ENCODE data around the gene TP53BP2. TPM values are rescaled to one million over a fixed set of nuclear protein-coding genes. Genes with fewer than 3 reads are reported as not detected.

The TP53BP2 gene
- total RNA-seq, 2 experiments from 2014 or later = 46.6 to 56.2 TPM

DNA sequence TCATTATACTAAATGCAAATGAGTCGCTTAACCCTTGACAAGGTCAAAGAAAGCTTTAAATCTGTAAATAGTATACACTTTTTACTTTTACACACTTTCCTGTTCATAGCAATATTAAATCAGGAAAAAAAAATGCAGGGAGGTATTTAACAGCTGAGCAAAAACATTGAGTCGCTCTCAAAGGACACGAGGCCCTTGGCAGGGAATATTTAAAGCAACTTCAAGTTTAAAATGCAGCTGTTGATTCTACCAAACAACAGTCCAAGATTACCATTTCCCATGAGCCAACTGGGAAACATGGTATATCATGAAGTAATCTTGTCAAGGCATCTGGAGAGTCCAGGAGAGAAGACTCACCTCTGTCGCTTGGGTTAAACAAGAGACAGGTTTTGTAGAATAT is 70.7 kb downstream of the TP53BP2 start:
- no peaks in the 10 kb centered on the region for H3K27me3 Mint-ChIP-seq
- intact Hi-C loops (cut with DNase I, micrococcal nuclease) = no loop called here
- ChIA-PET CTCF (interaction anchor here (1.0 to 2.3 kb wide), 4 partner anchors 9 to 57 kb away, joined by 3 to 9 read pairs (median 4); no protein-coding TSS in a partner anchor), POLR2A (interaction anchor here (0.9 kb wide), 1 partner anchor 26 kb away, joined by 3 read pairs; no protein-coding TSS in a partner anchor)
- ATAC-seq (no peak), DNase-seq (no peak)
- H3K9me3 Mint-ChIP-seq (ENCODE audit: low read depth) = no peaks in the 10 kb centered on the region
- no peak overlapping the region for H3K4me3 Mint-ChIP-seq
- H3K4me1 Mint-ChIP-seq = peaks cover 46% of the 10 kb centered on the region
- H3K36me3 Mint-ChIP-seq (ENCODE audit: low read depth) = peaks cover 60% of the 10 kb centered on the region
- H3K27ac Mint-ChIP-seq = peak overlapping the region; percentile 20

DNA sequence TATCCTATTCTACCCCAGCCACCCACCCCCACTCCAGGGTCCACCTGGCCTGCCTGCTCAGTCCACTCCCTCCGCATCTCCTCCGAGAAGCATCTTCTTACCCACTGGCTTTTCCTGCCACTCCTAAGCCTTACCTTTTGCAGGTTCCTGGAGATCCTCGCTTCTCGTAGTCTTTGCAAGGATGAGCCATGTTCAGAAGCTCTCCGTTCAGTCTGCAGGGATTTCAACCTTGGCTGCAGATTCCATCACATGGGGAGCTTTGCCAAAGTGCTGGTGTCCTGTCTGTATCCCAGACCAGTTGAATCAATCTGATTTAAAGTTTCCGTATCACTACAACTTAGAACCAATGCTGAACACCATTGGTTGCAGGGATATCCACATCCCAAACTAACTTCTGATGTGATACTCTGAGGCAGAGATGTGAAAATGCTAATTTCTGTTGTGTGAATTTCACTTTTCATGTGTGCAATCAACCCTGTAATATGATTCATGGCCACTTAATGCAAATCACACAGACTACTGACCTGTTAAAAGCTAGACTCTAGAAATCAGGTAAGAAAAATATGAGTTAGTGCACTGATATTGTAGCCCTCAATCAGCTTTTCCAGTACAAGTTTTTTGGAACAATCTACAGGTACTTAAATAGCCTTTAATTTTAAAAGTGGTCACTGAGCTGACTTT is 71.5 kb downstream of the TP53BP2 start:
- Mint-ChIP-seq H3K27me3 (no peaks in the 10 kb centered on the region), H3K27ac (peak overlapping the region; percentile 52), H3K9me3 (ENCODE audit: low read depth) (no peaks in the 10 kb centered on the region), H3K36me3 (ENCODE audit: low read depth) (peaks cover 66% of the 10 kb centered on the region), H3K4me1 (peaks cover 46% of the 10 kb centered on the region), H3K4me3 (no peak overlapping the region)
- ChIA-PET POLR2A (no interaction called here), CTCF (interaction anchor here (1.0 to 2.3 kb wide), 3 partner anchors 10 to 56 kb away, joined by 3 to 9 read pairs (median 3); no protein-coding TSS in a partner anchor)
- ATAC-seq (peak; percentile 26), DNase-seq (no peak)
- intact Hi-C loops (cut with DNase I, micrococcal nuclease) = no loop called here

DNA sequence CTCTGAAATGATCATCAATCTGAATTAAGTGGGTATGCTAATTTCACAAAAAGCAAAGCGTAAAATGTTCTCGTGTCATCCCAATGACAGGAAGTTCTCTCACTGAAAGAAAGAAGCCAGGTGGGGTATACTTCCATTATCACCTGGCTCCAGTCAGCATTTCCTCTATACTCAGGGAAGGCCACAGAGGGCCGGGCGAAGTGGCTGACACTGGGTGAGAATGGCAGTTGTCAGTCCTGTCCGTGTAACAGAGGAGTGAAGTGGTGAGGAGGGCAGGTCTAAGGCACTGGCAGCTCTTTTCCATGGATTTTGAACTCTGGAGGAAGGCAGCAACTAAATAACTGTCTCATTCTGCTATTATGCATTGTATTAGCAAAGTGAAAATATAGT is 73.0 kb downstream of the TP53BP2 start:
- Mint-ChIP-seq H3K27ac (peak overlapping the region; percentile 45), H3K27me3 (no peaks in the 10 kb centered on the region), H3K4me1 (peaks cover 46% of the 10 kb centered on the region), H3K4me3 (no peak overlapping the region), H3K36me3 (ENCODE audit: low read depth) (peaks cover 57% of the 10 kb centered on the region), H3K9me3 (ENCODE audit: low read depth) (no peaks in the 10 kb centered on the region)
- ChIA-PET POLR2A (no interaction called here), CTCF (interaction anchor here (1.1 to 1.8 kb wide), 4 partner anchors 12 to 77 kb away, joined by 3 to 10 read pairs (median 4); no protein-coding TSS in a partner anchor)
- ATAC-seq = no peak
- no peak for DNase-seq
- intact Hi-C loops (cut with DNase I, micrococcal nuclease) = no loop called here

DNA sequence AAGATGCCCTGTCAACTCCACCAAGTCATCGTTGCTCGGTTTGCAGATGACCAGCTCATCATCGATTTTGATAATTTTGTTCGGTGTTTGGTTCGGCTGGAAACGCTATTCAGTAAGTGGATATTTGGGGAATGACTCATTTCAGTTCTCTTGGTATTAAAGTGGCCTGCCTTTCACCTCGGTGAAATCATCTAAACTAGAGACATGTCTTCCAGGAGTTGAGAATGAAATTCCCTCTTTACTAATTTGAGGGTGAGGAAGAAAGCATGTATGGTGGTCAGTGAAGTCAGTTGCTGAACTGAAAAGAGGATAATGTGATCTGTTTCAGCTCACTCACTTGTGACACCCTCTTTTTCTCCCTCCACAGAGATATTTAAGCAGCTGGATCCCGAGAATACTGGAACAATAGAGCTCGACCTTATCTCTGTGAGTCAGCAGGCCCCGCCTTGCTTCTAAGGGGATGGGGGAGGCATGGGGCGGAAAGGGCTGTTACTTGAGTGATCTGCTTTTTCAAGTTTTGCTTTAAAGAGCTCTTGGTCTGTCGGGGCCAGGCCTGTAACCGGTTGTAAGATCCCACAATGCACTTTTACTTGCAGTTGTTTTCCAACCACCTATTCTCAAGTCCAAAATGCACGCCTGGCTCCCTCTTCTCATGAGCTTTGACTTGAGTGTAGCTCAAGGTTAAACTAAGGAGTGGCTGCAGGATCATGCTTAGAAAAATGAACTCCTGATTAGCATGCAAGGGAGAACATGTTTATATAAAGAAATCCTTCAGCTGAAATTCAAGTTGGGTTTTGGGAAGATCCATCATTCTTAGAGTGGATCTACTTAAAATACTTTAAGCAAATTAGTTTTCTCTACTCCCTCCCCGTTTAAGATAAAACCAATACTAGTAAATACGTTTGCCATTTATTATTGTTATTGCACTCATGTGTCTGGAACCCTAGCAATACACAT is 73.7 kb downstream of the TP53BP2 start:
- Mint-ChIP-seq H3K4me3 (no peak overlapping the region), H3K36me3 (ENCODE audit: low read depth) (peaks cover 53% of the 10 kb centered on the region), H3K4me1 (peaks cover 42% of the 10 kb centered on the region), H3K27ac (peak overlapping the region; percentile 45), H3K9me3 (ENCODE audit: low read depth) (no peaks in the 10 kb centered on the region), H3K27me3 (no peaks in the 10 kb centered on the region)
- intact Hi-C loops (cut with DNase I, micrococcal nuclease) = no loop called here
- ChIA-PET CTCF (interaction anchor here (0.7 to 1.8 kb wide), 8 partner anchors 13 to 335 kb away, joined by 3 to 10 read pairs (median 4); no protein-coding TSS in a partner anchor), POLR2A (interaction anchor here (0.5 to 0.6 kb wide), 2 partner anchors 46 to 47 kb away, joined by 4 to 5 read pairs; no protein-coding TSS in a partner anchor)
- DNase-seq (peak; percentile 32), ATAC-seq (peak; percentile 31)

DNA sequence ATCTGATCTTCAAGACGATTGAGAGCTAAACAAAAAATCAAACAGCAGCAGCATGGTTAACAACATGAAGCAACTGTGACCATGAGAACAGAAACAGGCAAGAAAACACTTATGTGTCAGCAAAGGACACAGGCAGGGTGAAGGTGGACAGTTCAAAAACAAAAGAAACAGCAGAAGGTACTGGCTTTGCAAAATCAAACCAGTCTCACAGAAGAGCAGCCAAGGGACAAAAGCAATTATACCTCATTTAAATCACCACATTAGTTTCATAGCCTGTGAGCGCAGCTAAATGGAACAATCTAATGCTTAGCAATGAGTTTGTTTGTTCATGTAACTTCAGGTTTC is 74.3 kb downstream of the TP53BP2 start:
- ChIA-PET CTCF (interaction anchor here (0.7 to 1.8 kb wide), 6 partner anchors 22 to 335 kb away, joined by 3 to 10 read pairs (median 4); no protein-coding TSS in a partner anchor), POLR2A (interaction anchor here (0.5 to 0.6 kb wide), 2 partner anchors 46 to 47 kb away, joined by 4 to 5 read pairs; no protein-coding TSS in a partner anchor)
- no peaks in the 10 kb centered on the region for H3K27me3 Mint-ChIP-seq
- ATAC-seq = no peak
- H3K4me3 Mint-ChIP-seq = no peak overlapping the region
- intact Hi-C loops (cut with DNase I, micrococcal nuclease) = no loop called here
- H3K27ac Mint-ChIP-seq = peak overlapping the region; percentile 68
- H3K9me3 Mint-ChIP-seq (ENCODE audit: low read depth) = no peaks in the 10 kb centered on the region
- H3K36me3 Mint-ChIP-seq (ENCODE audit: low read depth) = peaks cover 50% of the 10 kb centered on the region
- DNase-seq = no peak
- peaks cover 37% of the 10 kb centered on the region for H3K4me1 Mint-ChIP-seq

DNA sequence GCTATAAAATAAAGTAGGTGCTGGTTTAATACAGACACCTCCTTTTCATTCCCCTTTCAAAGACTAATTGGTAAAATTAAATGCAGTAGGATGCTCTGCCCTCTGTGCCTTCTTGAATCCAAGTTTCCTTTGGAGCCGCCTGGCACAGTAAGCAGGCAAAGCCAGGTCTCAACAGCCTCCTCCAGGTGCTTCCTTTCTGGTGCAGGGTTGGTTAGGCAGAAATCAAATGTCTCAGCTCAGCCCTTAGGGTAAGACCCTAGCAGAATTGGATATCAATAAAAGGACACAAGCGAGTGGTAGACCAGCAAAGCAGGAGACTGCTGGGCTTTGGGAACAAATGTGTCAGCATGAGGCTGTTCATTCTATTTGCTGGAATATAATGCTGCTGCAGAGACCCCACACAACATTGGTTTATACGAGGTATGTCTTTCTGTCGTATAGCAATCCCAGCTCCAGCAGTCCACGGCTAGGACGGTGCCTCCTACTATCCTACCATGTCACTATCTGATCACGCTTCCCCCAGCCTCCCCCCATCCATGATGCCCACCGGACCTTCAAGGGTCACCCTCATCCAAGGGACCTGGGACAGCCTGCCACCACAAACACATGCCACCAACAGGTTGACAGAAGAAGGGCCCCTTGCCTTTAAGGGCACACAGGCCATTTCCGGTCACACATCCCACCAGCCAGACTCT is 75.0 kb downstream of the TP53BP2 start:
- no peak for ATAC-seq
- no peak for DNase-seq
- Mint-ChIP-seq H3K4me1 (peaks cover 30% of the 10 kb centered on the region), H3K36me3 (ENCODE audit: low read depth) (peaks cover 49% of the 10 kb centered on the region), H3K4me3 (no peak overlapping the region), H3K27ac (peak overlapping the region; percentile 68), H3K9me3 (ENCODE audit: low read depth) (no peaks in the 10 kb centered on the region), H3K27me3 (no peaks in the 10 kb centered on the region)
- POLR2A ChIA-PET = no interaction called here
- intact Hi-C loops (cut with DNase I, micrococcal nuclease) = no loop called here
- CTCF ChIA-PET = interaction anchor here (1.0 to 1.8 kb wide), 3 partner anchors 21 to 54 kb away, joined by 3 to 10 read pairs (median 9); no protein-coding TSS in a partner anchor

DNA sequence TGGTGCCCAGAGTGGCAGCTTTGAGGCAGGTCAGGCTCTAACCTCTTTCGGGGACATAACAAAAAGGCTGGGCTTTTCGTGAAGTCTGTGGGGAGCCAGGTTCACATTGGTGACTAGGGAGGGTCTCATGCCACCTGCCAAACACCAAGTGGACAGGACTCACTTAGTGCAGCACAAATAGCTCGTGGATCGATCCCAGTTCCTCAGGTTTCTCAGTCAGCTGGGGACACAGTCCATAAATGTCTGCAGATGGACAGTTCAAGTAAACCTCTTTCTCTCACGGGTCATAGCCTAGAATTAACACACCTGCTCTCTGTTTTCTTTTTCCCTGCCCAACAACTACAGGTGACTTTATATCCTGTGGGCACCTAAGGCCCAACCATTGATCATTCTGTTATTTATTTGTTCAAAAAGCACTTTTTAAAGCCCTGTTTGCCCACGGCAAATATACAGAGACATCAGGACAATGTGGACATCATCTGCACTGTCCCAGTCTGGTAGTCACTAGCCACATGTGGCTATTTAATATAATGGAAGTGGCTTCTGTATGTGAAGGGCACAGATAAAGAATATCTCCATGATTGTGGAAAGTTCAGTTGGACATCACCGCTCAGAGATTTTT is 79.9 kb downstream of the TP53BP2 start:
- H3K36me3 Mint-ChIP-seq (ENCODE audit: low read depth) = peaks cover 32% of the 10 kb centered on the region
- no peak overlapping the region for H3K27ac Mint-ChIP-seq
- ChIA-PET POLR2A (no interaction called here), CTCF (interaction anchor here (0.6 kb wide), 1 partner anchor 39 kb away, joined by 3 read pairs; no protein-coding TSS in a partner anchor)
- no peaks in the 10 kb centered on the region for H3K9me3 Mint-ChIP-seq (ENCODE audit: low read depth)
- intact Hi-C loops (cut with DNase I, micrococcal nuclease) = no loop called here
- H3K4me1 Mint-ChIP-seq = no peaks in the 10 kb centered on the region
- no peak for ATAC-seq
- no peak for DNase-seq
- H3K4me3 Mint-ChIP-seq = no peak overlapping the region
- no peaks in the 10 kb centered on the region for H3K27me3 Mint-ChIP-seq

DNA sequence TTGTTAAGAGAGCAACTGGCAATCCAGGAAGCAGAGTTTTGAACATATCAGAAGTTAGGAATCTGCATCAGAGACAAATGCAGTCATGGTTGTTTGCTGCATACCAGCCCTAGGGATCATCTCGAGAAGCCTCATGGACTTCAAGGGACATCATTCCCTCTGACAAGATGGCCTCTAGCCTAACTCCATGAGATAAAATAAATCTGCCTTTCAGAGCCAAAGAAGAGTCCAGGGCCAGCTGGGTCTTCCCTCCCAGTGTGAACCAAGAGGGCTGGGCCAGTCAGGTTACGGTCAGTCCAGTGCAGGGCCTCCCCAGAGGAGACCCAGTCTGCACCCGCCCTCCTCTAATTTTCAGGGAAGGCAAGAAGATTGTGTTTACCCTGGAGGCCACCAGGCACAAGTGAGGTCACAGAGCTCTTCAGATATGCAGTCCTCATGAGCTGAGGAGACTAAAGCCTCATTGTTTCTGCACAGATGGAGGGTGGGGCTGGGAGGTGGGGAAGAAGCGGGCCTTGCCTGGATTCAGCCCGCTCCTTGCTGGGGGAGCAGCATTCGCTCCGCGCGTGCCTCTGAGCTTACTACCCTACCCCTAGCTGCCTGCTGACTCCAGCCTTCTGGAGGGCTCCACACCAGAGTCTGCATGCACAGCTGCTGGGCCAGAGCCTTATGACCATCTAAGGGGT is 80.6 kb downstream of the TP53BP2 start:
- ATAC-seq = no peak
- CTCF ChIA-PET = interaction anchor here (0.6 kb wide), 2 partner anchors 66 to 79 kb away, joined by 3 to 5 read pairs; no protein-coding TSS in a partner anchor
- H3K27me3 Mint-ChIP-seq = no peaks in the 10 kb centered on the region
- H3K4me1 Mint-ChIP-seq = no peaks in the 10 kb centered on the region
- intact Hi-C loops (cut with DNase I, micrococcal nuclease) = no loop called here
- H3K27ac Mint-ChIP-seq = peak overlapping the region; percentile 13
- POLR2A ChIA-PET = interaction anchor here (0.6 kb wide), 1 partner anchor 341 kb away, joined by 6 read pairs; no protein-coding TSS in a partner anchor
- no peaks in the 10 kb centered on the region for H3K9me3 Mint-ChIP-seq (ENCODE audit: low read depth)
- DNase-seq = no peak
- H3K36me3 Mint-ChIP-seq (ENCODE audit: low read depth) = peaks cover 29% of the 10 kb centered on the region
- H3K4me3 Mint-ChIP-seq = no peak overlapping the region

DNA sequence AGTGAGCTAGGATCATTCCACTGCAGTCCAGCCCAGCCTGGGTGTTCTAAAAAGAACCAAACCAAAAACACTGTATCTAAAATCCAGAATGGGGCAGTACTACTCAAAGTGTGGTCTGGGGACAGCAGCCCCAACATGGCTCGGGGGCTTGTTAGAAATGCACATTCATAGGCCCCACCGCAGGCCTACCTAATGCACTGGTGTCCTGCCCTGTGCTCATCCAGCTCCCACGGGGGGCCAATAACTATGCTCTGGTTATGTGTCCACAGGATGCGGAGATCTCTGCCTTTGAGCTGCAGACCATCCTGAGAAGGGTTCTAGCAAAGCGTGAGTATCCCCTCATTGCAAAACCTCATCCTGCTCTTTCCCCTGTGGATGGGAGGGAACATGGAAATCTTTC is 81.9 kb downstream of the TP53BP2 start:
- ChIA-PET CTCF (no interaction called here), POLR2A (no interaction called here)
- DNase-seq (no peak), ATAC-seq (no peak)
- Mint-ChIP-seq H3K36me3 (ENCODE audit: low read depth) (peaks cover 24% of the 10 kb centered on the region), H3K27me3 (no peaks in the 10 kb centered on the region), H3K4me3 (no peak overlapping the region), H3K4me1 (no peaks in the 10 kb centered on the region), H3K9me3 (ENCODE audit: low read depth) (no peaks in the 10 kb centered on the region), H3K27ac (no peak overlapping the region)
- intact Hi-C loops (cut with DNase I, micrococcal nuclease) = no loop called here

DNA sequence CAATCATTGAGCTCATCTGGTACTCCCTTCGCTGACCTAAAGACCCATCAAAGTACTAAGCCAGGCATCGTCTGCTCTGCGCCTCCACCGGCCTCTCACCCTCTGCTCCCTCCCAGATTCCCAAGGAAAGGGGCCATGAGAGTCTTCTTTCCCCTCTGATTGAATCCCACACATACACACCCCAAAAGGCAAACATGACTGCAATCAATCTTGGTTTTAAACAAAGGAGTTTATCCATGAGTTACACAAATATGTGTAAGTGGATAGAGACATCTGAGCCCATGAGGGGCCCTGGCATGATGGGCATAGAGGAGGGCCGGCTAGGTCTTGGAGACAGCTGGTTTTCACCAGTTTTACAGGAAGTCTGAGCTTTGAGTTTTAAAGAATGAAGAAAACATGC is 82.5 kb downstream of the TP53BP2 start:
- H3K36me3 Mint-ChIP-seq (ENCODE audit: low read depth) = peaks cover 22% of the 10 kb centered on the region
- H3K4me3 Mint-ChIP-seq = no peak overlapping the region
- H3K4me1 Mint-ChIP-seq = no peaks in the 10 kb centered on the region
- POLR2A ChIA-PET = interaction anchor here (0.6 kb wide), 1 partner anchor 45 kb away, joined by 4 read pairs; no protein-coding TSS in a partner anchor
- CTCF ChIA-PET = interaction anchor here (0.7 kb wide), 1 partner anchor 467 kb away, joined by 3 read pairs; no protein-coding TSS in a partner anchor
- ATAC-seq (no peak), DNase-seq (no peak)
- H3K27me3 Mint-ChIP-seq = no peaks in the 10 kb centered on the region
- no peak overlapping the region for H3K27ac Mint-ChIP-seq
- intact Hi-C loops (cut with DNase I, micrococcal nuclease) = no loop called here
- no peaks in the 10 kb centered on the region for H3K9me3 Mint-ChIP-seq (ENCODE audit: low read depth)
